BE2C (cell line): Measurements from ENCODE around the gene LRRTM4.
"Not testable (repeated sequence)": the region's sequence is repeated elsewhere in the genome, so short reads cannot be mapped to it uniquely, and the experiment has no call there.

Experiments
- DNase-seq: peaks from one replicate; pipeline ENCODE4 v3.0.0-alpha.2; 2020
- H3K27me3 ChIP-seq: fragments of 250-450 bp; sonication (Bioruptor Pico); 2 replicates; pipeline ENCODE4 v1.5.1; 2020; ENCODE audit warnings: mild to moderate bottlenecking
- H3K36me3 ChIP-seq: fragments of 250-450 bp; sonication (Bioruptor Pico); 2 replicates; pipeline ENCODE4 v1.5.1; 2020; ENCODE audit warnings: mild to moderate bottlenecking
- H3K4me1 ChIP-seq: fragments of 250-450 bp; sonication (Bioruptor Pico); 2 replicates; pipeline ENCODE4 v1.5.1; 2020
- H3K4me3 ChIP-seq: 2 replicates; pipeline ENCODE4 v1.5.1; 2011; ENCODE audit warnings: low read depth, low read length
- H3K9me3 ChIP-seq: fragments of 250-450 bp; sonication (Bioruptor Pico); 2 replicates; pipeline ENCODE4 v1.5.1; 2020
- CTCF ChIP-seq: IDR thresholded peaks from 2 replicates; pipeline ENCODE4 v1.5.1; 2012; ENCODE audit warnings: mild to moderate bottlenecking, low read depth, low read length

The LRRTM4 gene

GRCh38 chr2:76730021-76730420 is 792.2 kb downstream of the LRRTM4 start:
- H3K4me3 ChIP-seq: no peak overlapping the region
- no peaks in the 10 kb centered on the region for H3K36me3 ChIP-seq
- no peaks in the 10 kb centered on the region for H3K27me3 ChIP-seq
- DNase-seq: no peak
- TF ChIP-seq CTCF: no peak
- H3K9me3 ChIP-seq: no peaks in the 10 kb centered on the region
- no peaks in the 10 kb centered on the region for H3K4me1 ChIP-seq

GRCh38 chr2:76721226-76721625 is 801.0 kb downstream of the LRRTM4 start:
- TF ChIP-seq CTCF: no peak
- Histone ChIP-seq H3K4me1 (no peaks in the 10 kb centered on the region; the same call in 1 of the 2 replicates), H3K4me3 (no peak overlapping the region), H3K36me3 (no peaks in the 10 kb centered on the region), H3K27me3 (no peaks in the 10 kb centered on the region), H3K9me3 (no peaks in the 10 kb centered on the region)
- no peak for DNase-seq

GRCh38 chr2:76713312-76713711 is 808.9 kb downstream of the LRRTM4 start:
- Histone ChIP-seq H3K4me1 (no peaks in the 10 kb centered on the region; the same call in 1 of the 2 replicates), H3K36me3 (no peaks in the 10 kb centered on the region), H3K4me3 (no peak overlapping the region), H3K27me3 (no peaks in the 10 kb centered on the region), H3K9me3 (no peaks in the 10 kb centered on the region)
- TF ChIP-seq CTCF: no peak
- no peak for DNase-seq

- Histone ChIP-seq H3K4me1 (no peaks in the 10 kb centered on the region), H3K27me3 (no peaks in the 10 kb centered on the region), H3K36me3 (no peaks in the 10 kb centered on the region), H3K9me3 (no peaks in the 10 kb centered on the region), H3K4me3 (no peak overlapping the region)
- no peak for DNase-seq
- TF ChIP-seq CTCF: no peak
Measured at GRCh38 chr2:76711490-76711889, 810.7 kb downstream of the LRRTM4 start.

- no peak for TF ChIP-seq CTCF
Measured at GRCh38 chr2:76700894-76701293, 821.3 kb downstream of the LRRTM4 start.

GRCh38 chr2:76697998-76698713 is 824.0 kb downstream of the LRRTM4 start:
- not testable (repeated sequence) for H3K4me1 ChIP-seq, H3K36me3 ChIP-seq, H3K4me3 ChIP-seq, DNase-seq, H3K9me3 ChIP-seq, H3K27me3 ChIP-seq

More at GRCh38 chr2:76700894-76701293, 821.3 kb downstream of the LRRTM4 start:
- H3K4me1 ChIP-seq: no peaks in the 10 kb centered on the region
- no peak for DNase-seq
- H3K4me3 ChIP-seq: no peak overlapping the region
- no peaks in the 10 kb centered on the region for H3K9me3 ChIP-seq
- no peaks in the 10 kb centered on the region for H3K36me3 ChIP-seq
- H3K27me3 ChIP-seq: no peaks in the 10 kb centered on the region
